ENCODE measurements around the gene BNIP3.

GRCh38 chr10:131921184-131921583, 60.5 kb downstream of the BNIP3 start:
- TF ChIP-seq GATA2 (IDR thresholded peaks at IDR 0.05; ENCODE audit: low read depth, low read length): no peak
- TF ChIP-seq GATA3 (IDR thresholded peaks at IDR 0.05; ENCODE audit: low read depth, low read length): no peak

Data from SH-SY5Y (cell line).